ENCODE measurements around the gene RPS6KB1.

DNA sequence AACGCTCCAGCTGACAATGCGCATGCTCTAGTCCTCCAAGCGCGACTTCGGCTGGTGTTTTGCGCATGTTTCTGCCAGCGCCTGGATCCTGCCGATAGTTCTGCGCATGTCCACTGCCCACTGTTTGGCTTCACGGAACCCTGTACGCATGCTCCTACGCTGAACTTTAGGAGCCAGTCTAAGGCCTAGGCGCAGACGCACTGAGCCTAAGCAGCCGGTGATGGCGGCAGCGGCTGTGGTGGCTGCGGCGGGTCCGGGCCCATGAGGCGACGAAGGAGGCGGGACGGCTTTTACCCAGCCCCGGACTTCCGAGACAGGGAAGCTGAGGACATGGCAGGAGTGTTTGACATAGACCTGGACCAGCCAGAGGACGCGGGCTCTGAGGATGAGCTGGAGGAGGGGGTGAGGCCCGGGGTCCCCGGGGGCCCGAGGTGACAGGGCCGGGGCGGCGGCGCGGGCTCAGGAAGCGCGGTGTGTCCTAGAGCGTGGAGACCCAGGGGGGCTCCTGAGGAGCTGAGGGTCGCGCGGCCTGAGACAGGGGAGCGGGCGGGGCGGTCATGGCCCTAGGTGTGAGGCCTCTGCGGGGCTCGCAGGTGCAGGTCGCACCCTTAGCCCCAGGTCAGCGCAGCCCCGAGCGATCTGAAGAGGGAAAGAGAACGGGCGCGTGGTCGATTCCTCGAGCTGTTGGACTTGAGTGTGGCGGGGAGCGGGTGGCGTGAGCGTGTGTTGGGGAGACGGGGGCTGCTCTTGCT, at the start of gene RPS6KB1, which contains the start of gene TUBD1:
- TF ChIP-seq EZH2 (IDR thresholded peaks at IDR 0.05; ENCODE audit: borderline replicate concordance, insufficient read depth, low read length, poor library complexity, severe bottlenecking) (no peak), RAD21 (conservative IDR thresholded peaks at IDR 0.05) (no peak)
- TF ChIP-seq, protein P1, sequence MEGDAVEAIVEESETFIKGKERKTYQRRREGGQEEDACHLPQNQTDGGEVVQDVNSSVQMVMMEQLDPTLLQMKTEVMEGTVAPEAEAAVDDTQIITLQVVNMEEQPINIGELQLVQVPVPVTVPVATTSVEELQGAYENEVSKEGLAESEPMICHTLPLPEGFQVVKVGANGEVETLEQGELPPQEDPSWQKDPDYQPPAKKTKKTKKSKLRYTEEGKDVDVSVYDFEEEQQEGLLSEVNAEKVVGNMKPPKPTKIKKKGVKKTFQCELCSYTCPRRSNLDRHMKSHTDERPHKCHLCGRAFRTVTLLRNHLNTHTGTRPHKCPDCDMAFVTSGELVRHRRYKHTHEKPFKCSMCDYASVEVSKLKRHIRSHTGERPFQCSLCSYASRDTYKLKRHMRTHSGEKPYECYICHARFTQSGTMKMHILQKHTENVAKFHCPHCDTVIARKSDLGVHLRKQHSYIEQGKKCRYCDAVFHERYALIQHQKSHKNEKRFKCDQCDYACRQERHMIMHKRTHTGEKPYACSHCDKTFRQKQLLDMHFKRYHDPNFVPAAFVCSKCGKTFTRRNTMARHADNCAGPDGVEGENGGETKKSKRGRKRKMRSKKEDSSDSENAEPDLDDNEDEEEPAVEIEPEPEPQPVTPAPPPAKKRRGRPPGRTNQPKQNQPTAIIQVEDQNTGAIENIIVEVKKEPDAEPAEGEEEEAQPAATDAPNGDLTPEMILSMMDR (IDR thresholded peaks at IDR 0.05; ENCODE audit: poor library complexity, severe bottlenecking) = no peak

Measured in neural cell (in vitro differentiated cells).